HL-60 (cell line): ENCODE measurements around the gene TPRA1.

ENCODE experiments used
- DNase-seq, 2 experiments: peaks; one replicate each; pipeline ENCODE4 v3.0.0-alpha.2; 2010 to 2020; ENCODE audit warnings: low read depth in 1 of 2, low spot score in 1 of 2
- H3K27ac ChIP-seq: fragments of 250-450 bp; sonication (Bioruptor Pico); replicated peaks from 2 replicates; pipeline ENCODE4 v1.5.1; 2020; ENCODE audit warnings: mild to moderate bottlenecking, moderate library complexity
- H3K27me3 ChIP-seq: fragments of 250-450 bp; sonication (Bioruptor Pico); 2 replicates; pipeline ENCODE4 v1.5.1; 2021; ENCODE audit warnings: mild to moderate bottlenecking, moderate library complexity; ENCODE audit not compliant: insufficient read depth, poor library complexity, severe bottlenecking
- H3K4me3 ChIP-seq: replicated peaks from 2 replicates; pipeline ENCODE4 v1.5.1; 2011; ENCODE audit warnings: mild to moderate bottlenecking, control low read depth, low read length; ENCODE audit not compliant: insufficient read depth
- CTCF ChIP-seq: IDR thresholded peaks from one replicate; pipeline ENCODE4 v1.5.1; 2011; ENCODE audit warnings: low read length, control low read depth, inconsistent platforms; ENCODE audit not compliant: insufficient read depth
- GABPA ChIP-seq: IDR thresholded peaks from 2 replicates; pipeline ENCODE4 v1.6.1; 2012; ENCODE audit warnings: low read depth
- POLR2AphosphoS5 ChIP-seq: IDR thresholded peaks from 2 replicates; pipeline ENCODE4 v1.6.1; 2012; ENCODE audit warnings: low read depth
- SPI1 ChIP-seq: IDR thresholded peaks from 2 replicates; pipeline ENCODE4 v1.6.1; 2012; ENCODE audit warnings: low read depth, mild to moderate bottlenecking, borderline replicate concordance
- TF ChIP-seq, protein P1 (sequence below): IDR thresholded peaks from 2 replicates; pipeline ENCODE4 v1.6.1; 2012; ENCODE audit warnings: low read depth; ENCODE audit not compliant: insufficient replicate concordance

The TPRA1 gene

GRCh38 chr3:127552038-127552437, 38.5 kb downstream of the TPRA1 start:
- Histone ChIP-seq H3K27ac (no peak overlapping the region), H3K4me3 (no peak overlapping the region), H3K27me3 (no peaks in the 10 kb centered on the region)
- DNase-seq: no peak
- no peak for TF ChIP-seq GABPA
- no peak for TF ChIP-seq CTCF
- TF ChIP-seq POLR2AphosphoS5: no peak
- no peak for TF ChIP-seq SPI1
- TF ChIP-seq, protein P1, sequence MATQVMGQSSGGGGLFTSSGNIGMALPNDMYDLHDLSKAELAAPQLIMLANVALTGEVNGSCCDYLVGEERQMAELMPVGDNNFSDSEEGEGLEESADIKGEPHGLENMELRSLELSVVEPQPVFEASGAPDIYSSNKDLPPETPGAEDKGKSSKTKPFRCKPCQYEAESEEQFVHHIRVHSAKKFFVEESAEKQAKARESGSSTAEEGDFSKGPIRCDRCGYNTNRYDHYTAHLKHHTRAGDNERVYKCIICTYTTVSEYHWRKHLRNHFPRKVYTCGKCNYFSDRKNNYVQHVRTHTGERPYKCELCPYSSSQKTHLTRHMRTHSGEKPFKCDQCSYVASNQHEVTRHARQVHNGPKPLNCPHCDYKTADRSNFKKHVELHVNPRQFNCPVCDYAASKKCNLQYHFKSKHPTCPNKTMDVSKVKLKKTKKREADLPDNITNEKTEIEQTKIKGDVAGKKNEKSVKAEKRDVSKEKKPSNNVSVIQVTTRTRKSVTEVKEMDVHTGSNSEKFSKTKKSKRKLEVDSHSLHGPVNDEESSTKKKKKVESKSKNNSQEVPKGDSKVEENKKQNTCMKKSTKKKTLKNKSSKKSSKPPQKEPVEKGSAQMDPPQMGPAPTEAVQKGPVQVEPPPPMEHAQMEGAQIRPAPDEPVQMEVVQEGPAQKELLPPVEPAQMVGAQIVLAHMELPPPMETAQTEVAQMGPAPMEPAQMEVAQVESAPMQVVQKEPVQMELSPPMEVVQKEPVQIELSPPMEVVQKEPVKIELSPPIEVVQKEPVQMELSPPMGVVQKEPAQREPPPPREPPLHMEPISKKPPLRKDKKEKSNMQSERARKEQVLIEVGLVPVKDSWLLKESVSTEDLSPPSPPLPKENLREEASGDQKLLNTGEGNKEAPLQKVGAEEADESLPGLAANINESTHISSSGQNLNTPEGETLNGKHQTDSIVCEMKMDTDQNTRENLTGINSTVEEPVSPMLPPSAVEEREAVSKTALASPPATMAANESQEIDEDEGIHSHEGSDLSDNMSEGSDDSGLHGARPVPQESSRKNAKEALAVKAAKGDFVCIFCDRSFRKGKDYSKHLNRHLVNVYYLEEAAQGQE: no peak

GRCh38 chr3:127551178-127551577, 39.4 kb downstream of the TPRA1 start:
- no peak for DNase-seq
- no peak overlapping the region for H3K4me3 ChIP-seq
- no peaks in the 10 kb centered on the region for H3K27me3 ChIP-seq
- no peak for TF ChIP-seq POLR2AphosphoS5
- TF ChIP-seq SPI1: no peak
- TF ChIP-seq CTCF: no peak
- TF ChIP-seq GABPA: no peak
- TF ChIP-seq, protein P1: no peak
- H3K27ac ChIP-seq: no peak overlapping the region

GRCh38 chr3:127550468-127551157, 39.9 kb downstream of the TPRA1 start:
- TF ChIP-seq GABPA (no peak), POLR2AphosphoS5 (no peak), SPI1 (no peak)

GRCh38 chr3:127549826-127550467, 40.6 kb downstream of the TPRA1 start:
- TF ChIP-seq SPI1 (no peak), CTCF (no peak), GABPA (no peak), POLR2AphosphoS5 (no peak)
- TF ChIP-seq, protein P1: no peak
- no peak overlapping the region for H3K4me3 ChIP-seq
- DNase-seq: no peak
- H3K27me3 ChIP-seq: no peaks in the 10 kb centered on the region
- no peak overlapping the region for H3K27ac ChIP-seq

More at GRCh38 chr3:127550468-127551157, 39.9 kb downstream of the TPRA1 start:
- no peak overlapping the region for H3K27ac ChIP-seq
- no peak for DNase-seq
- H3K27me3 ChIP-seq: no peaks in the 10 kb centered on the region
- H3K4me3 ChIP-seq: no peak overlapping the region
